HG03135 (cell line): Measurements from ENCODE around the gene FGF4.
"Not testable (repeated sequence)": the region's sequence is repeated elsewhere in the genome, so short reads cannot be mapped to it uniquely, and the experiment has no call there.

Experiments used
- ATAC-seq: cut with Tn5 transposase; IDR thresholded peaks from one replicate; pipeline ENCODE4 v1.9.1; 2021; ENCODE audit warnings: mild to moderate bottlenecking, moderate library complexity; ENCODE audit not compliant: unreplicated experiment

Gene FGF4

DNA sequence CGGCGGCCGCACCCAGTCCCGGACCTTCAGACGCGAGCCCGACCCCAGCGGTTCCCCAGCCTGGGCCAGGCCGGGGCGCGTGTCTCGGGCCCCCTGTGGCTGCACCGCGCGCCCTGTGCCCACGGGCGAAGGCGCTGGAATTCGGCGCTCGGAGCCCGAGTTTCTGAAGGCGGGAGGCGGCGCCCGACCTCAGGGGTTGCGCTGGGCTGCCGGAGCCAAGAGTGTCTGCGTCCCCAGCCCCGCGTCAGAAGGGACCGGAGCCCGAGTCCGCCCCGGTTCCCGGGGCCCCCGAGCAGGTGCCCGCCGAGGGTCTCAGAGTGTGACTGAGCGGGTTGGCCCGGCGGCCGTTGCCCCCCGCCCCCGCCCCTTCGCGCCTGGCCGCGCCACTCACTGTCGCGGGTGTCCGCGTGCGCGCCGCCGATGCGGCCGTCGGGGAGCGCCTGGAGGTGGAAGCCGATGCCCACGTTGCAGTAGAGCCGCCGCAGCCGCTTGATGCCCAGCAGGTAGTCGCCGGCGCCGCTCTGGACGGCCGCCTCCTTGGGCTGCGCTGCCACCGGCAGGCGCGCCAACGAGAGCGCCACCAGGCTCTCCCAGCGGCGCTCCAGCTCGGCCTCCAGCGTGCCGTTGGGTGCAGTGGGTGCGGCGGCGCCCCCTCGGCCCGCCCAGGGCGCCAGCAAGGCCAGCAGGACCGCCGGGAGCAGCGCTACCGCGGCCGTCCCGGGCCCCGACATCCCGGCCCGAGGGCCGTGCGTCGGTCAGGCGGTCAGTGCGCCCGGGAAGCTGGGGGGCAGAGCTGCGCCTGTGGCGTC, 583 bp downstream of the FGF4 start:
- ATAC-seq: no peak

DNA sequence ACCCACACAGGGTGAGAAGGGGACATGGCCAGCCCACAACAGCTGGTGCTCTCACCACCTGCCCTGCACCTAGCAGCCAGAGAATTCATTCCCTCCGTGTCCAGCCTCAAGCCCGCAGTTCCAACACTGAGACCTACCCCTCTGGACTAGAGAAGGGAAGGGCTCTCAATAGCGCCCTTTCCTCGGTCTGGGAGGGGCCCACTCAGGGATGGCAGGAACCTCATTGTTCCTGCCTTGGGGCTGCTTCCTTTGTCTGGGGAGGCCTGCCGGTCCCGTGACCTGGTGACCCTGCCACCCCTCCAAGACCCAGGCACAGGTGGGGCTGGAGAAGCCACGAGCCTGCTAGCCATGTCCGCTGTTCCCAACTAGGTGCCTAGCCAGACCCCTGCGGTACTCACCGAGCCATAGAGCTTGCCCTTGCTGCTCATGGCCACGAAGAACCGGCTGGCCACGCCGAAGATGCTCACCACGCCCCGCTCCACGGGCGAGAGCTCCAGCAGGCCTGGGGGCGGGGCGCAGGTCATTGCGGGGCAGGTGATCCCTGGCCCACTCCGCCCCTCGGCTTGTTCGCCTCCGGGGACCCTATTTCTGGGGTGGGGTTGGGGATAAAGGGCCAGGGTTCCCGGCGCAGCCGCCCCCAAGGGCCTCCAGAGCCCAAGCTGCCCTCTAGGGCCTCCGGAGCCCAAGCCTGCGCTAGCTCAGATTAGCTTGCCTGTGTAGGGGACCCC, 1.4 kb downstream of the FGF4 start:
- ATAC-seq: no peak

DNA sequence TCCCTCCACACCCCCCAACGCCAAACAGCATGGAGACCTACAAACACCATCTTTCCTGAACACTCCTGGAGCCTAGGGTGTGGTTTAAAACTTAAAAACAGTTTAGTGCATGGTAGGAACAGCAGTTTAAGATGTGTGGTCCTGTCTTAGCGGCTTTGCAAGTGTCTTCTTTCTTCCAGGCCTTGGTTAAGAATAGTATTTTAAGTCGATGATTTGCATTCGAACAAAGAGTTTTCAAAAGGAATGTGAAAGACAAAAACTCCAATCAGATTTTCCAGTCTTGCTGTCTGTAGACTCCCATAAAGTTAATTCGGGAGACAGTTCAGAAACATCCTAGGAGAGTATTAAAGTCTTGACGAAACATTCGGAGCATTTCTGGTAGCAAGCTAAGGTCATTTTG, 3.7 kb downstream of the FGF4 start:
- ATAC-seq: no peak

DNA sequence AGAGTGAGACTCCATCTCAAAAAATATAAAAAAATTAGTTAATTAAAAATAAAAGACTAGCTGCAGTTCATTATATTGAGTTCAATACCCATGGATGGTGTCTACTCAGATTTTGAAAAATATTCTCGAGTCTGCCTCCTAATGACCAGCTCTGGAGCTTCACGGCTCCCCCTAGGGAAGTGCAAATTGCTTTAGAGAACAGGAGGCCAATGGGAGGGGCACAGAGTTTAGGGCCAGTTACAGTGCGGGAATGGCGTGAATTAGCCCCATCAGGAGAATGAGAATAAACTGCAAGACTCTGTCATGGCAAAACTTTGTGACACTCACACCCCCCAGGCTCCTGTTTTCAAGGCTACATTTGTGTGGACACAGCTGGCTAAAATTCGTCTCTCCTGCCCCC, 4.6 kb downstream of the FGF4 start:
- no peak for ATAC-seq

DNA sequence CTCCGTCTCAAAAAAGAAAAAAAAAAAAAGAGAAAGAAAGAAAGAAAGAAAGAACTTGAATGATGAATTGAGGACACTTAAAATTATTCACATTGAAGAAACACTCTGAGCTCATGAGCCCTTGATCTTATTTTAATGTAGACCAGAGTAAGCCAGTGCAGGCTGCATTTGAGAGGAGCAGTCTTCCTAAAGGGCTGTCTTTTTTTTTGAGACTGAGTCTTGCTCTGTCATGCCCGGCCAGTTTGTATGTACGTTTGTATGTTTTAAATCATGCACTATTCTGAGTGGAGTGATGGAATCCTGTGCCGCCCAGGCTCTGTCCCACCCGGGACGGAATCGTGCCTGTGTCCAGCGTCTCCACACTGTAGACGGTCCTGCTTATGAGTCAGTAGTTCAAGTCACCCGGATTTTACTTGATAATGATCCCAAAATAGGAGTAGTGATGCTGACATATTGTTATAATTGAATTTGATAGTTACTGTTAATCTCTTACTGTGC, 9.6 kb downstream of the FGF4 start:
- ATAC-seq: no peak

DNA sequence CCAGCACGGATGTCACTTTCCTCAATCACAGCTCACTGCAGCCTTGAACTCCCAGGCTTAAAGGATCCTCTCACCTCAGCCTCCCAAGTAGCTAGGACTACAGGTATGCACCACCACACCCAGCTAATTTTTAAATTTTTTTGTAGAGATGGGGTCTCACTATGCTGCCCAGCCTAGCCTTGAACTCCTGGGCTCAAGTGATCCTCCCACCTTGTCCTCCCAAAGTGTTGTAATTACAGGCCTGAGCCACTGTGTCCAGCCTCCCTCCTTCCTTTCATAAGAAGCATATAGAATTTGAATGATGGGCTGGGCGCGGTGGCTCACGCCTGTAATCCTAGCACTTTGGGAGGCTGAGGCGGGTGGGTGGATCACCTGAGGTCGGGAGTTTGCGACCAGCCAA, 10.2 kb downstream of the FGF4 start:
- not testable (repeated sequence) for ATAC-seq

DNA sequence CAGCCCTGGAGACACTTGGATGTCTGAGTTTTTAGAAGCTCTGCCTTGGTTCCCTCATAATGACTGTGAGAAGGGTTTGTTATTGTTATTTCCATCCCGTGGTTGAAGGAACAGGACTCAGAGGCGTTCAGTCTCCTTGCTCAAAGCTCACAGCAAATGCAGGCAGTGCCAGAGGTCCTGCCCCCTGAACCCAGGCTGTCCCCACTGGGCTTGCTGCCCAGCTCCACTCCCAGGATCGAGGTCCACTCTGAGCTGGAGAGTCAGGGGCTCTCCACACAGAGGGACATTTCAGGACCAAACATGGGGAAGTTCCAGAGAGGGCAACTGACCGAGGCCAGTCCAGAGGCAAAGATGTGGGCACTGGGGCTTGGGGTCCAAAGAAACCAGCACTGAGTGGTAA, 14.8 kb downstream of the FGF4 start:
- no peak for ATAC-seq

DNA sequence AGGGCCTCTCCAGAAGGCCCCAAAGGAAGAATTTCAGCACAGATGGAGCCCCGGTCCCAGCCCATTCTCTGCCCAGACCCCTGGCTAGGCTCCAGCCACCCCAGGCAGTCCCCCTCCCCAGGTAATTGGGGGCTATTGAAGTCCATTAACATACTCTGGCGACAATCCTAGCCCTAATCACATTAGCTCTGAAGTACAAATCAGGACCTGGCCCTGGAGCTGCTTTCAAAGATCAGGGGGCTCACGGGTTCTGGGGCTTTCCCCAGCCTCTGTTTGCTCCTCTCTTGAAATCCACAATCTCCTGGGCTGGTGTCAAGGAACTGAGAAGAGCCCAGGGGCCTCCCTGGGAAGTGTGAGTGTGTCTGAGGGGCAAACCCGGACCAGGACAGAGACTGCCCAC, 22.3 kb downstream of the FGF4 start:
- ATAC-seq: no peak

DNA sequence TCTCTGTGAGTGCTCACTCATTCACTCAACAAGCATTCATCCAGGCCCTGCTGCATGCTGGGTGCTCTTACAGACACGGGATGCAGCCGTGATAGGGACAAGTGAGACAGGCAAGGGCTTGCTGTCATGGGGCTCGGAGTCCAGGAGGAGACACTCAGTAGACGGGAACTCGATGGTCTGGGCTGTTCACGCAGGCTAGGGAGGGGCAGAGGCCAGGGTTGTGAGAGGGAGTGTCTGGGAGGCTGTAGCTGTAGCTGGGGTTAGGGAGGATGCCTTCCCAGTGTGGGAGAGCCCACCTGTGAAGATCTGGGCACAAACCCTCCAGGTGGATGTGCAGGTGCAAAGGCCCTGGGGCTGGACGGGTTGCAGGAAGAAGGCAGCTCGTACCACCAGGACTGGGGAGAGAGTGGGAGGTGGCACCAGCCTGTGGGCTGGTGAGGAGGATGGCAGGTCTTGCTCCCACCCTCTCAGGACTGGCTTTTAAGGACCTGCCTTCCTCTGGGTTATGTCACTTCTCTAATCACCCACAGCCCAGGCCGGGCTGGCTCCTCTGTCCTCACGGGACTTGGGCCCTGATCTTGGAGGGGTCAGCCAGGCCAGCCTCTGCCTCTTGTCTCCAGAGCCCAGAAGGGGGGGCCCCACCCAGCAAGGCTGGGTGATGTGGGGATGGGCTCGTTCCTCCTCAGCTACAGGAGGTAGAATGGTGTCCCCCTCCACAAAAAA, 24.1 kb downstream of the FGF4 start:
- ATAC-seq: no peak

DNA sequence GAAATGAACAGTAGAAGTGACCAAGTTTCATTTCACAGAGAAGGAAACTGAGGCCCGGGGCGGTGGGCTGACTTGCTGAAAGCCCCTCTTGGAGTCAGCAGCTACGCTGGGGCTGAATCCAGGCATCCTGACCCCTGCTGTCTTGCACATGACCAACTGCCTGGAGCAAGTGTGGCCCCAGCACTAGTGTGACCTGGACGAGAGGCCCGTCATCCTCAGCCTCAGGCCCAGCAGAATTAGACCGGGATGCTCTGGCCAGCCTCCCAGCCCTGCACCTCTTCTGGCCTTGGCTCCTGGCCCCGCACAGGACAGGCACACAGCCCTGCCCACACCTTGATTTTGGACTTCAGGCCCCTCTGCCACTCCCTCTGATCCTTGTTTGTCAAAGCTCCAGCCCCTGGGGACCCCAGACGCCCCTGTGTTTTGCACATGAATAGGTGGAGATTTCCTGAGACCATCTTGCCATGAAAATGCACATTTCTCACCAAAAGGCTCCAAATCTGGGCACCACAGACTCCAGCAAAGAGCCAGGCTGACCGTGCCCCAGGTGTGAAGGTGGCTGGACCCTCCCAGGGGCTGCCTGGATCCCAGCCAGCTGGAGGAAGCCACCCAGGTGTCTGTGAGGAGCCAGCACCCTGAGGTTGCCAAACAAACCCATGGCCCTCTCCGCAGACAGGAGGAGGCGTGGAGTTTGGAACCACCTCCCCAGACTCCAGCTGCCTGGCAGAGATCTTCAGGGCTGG, 24.9 kb downstream of the FGF4 start:
- ATAC-seq: no peak

DNA sequence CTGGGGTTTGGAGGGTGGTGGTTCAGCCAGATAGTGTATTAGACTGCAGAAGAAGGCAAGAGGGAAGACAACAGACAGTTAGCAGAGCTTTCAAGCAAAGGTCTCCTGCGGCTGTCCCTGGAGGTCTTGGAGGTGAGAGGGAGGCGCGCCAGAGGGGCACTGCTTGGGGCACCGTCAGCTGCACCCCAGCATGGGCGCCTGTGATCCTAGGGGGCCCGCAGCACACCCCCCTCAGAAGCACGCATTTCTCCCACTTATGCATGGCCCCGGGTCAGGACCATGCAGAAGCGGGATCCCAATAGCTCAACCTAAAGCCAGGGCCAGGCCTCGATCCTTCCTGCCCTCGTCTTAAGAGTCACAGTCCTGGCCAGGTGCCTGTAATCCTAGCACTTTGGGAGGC, 26.5 kb downstream of the FGF4 start:
- ATAC-seq: no peak

DNA sequence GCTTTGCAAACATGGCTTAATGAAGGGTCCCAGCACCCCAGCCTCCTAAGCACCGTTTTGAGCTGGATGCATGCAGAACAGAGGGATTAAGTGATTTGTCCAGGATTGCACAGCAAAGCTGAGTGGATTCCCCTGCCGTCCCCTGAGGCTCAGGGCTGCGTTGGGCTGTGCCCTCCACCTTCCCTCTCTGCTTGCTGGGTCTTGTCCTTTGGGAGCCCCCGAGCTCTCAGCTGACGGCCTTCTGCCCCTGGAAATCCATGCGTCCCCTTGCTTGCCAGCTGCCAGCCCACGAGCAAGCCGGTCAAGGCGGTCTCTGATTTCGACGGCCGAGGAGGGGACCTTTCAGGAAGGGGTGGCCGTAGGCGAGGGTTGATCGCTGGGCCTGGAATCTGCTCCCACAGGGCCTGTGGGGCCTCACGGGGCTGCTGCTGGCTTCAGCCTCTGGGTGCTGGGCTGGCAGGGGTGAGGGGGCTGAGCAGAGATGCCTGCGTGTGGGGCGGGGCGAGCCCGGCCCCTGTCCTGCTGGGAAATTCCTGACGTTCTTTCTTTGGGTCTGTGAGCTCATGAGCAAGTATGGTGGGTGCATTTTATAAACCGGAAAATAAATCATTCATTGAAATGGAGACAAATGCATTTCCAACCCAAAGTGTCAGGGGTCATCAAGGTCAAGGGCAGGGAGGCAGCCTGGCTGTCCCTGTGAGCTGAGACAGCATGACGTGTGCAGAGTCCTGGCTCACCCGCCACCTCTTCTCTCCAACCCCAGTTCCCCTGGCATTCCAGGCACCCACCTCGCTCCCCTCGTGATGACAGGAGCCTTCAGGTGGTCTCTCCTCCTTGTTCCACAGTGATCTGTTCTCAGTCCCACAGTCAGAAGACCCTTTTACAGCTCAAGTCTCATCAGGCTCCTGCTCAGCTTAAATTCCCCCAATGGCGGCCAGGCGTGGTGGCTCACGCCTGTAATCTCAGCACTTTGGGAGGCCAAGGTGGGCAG, 28.1 kb downstream of the FGF4 start:
- ATAC-seq: no peak

DNA sequence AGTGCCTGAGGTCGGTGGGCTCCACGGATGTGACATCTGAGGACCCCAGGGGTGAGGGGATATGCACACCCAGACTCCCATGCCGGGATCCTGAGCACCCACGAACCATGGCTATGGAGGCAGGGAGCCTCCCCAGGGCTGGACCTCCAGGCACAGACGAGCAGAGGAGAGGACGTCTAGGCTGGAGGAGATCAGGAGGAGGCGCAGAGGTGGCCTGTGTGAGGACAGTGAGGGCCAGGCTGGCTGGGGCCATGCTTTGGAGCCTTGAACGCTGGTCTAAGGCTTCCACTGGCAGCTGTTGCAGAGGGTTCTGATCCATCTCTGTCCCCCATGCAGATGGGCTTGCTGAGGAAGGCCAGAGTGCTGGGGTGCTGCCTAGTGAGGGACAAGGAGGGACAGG, 29.0 kb downstream of the FGF4 start:
- ATAC-seq: no peak

DNA sequence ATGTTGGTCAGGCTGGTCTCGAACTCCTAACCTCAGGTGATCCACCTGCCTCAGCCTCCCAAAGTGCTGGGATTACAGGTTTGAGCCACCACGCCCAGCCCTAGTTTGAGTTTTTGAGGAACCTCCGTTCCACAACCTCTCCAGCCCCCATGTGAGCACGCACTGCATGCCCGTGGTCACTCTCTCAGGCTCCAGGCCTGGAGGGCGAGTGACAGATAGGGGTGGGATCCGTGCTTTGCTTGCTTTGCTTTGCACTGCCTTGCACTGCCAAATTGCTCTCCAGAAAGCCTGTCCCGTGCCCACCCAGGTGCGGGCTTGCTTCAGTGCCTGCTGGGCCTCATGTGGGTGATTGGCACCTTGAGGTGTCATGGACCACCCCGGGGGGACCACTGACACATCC, 29.9 kb downstream of the FGF4 start:
- no peak for ATAC-seq

DNA sequence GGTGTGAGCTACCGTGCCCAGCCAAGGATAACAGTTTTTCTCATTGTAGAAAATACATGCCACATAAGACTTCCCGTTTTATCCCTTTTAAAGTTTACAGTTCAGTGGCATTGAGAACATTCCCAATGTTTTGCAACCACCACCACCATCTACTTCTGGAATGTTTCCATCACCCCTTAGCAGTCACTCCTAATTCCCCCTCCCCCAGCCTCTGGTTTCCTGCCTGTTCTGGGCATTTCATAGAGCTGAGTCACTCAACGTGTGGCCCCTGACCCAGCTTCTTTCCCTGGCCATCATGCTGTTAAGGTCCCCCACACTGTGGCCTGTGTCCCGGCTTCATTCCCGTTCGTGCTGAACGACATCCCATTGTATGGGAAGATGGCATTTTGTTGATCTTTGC, 30.7 kb downstream of the FGF4 start:
- no peak for ATAC-seq

DNA sequence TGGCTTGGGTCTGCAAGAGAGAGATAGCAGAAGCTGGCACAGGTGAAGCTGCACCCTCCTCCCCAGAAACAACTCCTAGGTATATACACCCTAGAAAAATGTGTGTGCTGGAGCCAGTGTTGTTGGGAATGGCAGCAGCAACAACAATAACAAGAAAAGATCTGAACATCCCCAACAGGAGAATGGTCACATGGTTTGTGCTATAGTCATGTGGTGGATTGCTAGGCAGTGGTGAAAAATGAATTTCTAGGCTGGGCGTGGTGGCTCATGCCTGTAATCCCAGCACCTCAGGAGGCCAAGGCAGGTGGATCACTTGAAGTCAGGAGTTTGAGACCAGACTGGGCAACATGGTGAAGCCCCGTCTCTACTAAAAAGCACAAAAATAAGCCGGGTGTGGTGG, 40.3 kb downstream of the FGF4 start:
- no peak for ATAC-seq

DNA sequence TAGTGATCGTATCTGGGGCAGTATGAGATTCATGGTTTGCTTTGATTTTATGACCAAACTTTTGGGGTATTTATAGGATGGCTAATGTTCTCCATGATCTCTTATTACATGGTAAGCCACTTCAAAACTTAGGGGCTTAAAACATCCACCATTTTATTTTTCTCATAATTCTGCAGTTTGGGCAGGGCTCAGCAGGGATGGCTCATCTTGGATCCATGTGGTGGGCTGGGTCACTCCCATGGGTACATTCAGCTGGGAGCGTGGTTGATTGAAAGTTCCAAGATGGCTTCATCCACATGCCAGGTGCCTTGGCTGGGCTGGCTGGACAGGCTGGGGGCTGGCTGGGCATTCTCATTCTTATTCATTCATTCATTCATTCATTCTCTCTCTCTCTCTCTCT, 40.8 kb downstream of the FGF4 start:
- ATAC-seq: no peak

DNA sequence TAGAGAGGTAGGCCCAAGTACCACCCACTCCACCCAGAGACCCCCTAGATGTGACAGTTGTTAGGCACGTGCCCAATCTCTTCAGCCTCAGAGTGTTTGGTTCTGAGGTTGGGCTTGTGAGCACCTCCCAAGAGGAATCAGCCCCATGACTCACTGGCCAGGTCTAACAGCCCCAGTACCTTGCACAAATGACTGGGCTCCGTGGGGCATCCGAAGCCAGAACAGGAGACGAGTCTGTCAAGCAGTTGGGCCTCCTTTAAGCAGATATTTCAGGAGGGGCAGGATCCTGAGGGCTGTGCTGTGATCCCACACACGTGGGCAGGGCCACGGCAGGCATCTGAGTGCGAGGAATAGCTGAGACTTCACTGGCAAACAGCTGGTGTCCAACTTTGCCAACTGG, 42.2 kb downstream of the FGF4 start:
- ATAC-seq: no peak

DNA sequence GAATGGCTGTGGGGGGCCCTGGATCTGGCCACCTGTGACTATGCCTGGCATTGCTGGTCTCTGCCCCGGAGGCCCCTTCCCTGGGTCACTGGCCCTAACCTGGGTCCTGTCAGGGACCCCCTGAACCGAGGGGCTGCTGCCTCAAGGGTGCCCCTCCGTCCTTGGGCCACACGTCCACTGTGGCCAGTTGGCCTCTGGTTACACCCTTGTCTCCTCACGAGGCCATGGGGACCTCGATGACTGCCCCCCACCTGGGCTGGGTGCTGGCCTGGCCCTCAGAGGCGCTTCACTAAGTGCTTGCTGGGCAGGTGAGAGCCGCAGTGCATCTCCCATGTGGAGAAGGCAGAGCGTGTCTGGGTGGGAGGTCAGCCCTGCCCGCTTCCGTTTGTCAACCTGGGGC, 44.0 kb downstream of the FGF4 start:
- ATAC-seq: no peak

DNA sequence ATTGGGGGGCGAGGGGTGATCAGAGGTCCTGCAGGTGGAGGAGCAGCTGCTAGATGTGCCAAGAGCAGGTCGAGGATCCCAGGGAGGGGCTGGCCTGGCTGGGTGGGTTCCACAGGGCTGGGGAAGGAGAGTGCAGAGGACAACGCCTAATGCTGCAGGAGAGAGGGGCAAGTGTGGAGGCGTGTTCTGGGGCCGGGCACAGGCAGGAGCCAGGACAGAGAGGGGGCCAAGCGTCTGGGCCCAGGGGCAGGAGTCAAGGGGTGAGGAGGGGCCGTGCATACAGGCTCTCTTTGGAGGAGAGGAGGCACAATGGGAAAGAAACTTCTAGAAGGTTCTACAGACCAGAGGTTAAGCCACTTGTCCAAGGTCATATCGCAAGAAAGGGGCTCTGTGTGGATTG, 44.6 kb downstream of the FGF4 start:
- no peak for ATAC-seq
